ENCODE measurements around the gene ME1. TPM values are rescaled to one million over a fixed set of nuclear protein-coding genes. Genes with fewer than 3 reads are reported as not detected.
"Not testable (repeated sequence)": the region's sequence is repeated elsewhere in the genome, so short reads cannot be mapped to it uniquely, and the experiment has no call there.

The ME1 gene
- total RNA-seq, 1 donor from 2014 or later = 12.8 TPM

DNA sequence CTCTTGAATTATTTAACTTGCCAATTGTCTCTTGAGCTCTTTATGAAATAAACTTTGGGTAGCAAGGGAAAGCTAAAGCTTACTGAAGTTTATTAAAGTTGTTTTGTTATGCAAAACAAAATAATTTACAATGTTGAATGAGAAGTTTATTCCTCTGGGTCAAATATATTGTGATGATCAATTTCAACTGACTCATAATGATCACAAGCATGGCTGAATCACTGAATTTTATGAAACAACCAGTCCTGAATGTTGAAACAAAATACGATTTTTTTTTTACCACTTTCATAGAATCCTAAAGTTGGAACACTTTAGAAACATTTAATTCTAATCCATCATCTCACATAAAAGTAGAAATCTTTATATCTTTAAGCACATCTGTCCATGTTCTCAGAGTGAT is 127.4 kb downstream of the ME1 start:
- intact Hi-C loops (cut with DNase I) = no loop called here
- no peak for TF ChIP-seq POLR2AphosphoS5 (IDR thresholded peaks at IDR 0.05; ENCODE audit: insufficient read depth in 1 of 2, low read depth in 1 of 2)
- TF ChIP-seq, protein P1, sequence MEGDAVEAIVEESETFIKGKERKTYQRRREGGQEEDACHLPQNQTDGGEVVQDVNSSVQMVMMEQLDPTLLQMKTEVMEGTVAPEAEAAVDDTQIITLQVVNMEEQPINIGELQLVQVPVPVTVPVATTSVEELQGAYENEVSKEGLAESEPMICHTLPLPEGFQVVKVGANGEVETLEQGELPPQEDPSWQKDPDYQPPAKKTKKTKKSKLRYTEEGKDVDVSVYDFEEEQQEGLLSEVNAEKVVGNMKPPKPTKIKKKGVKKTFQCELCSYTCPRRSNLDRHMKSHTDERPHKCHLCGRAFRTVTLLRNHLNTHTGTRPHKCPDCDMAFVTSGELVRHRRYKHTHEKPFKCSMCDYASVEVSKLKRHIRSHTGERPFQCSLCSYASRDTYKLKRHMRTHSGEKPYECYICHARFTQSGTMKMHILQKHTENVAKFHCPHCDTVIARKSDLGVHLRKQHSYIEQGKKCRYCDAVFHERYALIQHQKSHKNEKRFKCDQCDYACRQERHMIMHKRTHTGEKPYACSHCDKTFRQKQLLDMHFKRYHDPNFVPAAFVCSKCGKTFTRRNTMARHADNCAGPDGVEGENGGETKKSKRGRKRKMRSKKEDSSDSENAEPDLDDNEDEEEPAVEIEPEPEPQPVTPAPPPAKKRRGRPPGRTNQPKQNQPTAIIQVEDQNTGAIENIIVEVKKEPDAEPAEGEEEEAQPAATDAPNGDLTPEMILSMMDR (IDR thresholded peaks at IDR 0.05) = no peak
- TF ChIP-seq POLR2A (IDR thresholded peaks at IDR 0.05) = no peak
- H3K27me3 ChIP-seq = no peaks in the 10 kb centered on the region
- H3K4me1 ChIP-seq = no peaks in the 10 kb centered on the region
- DNase-seq (ENCODE audit: extremely low spot score in 2 of 2) = no peak
- H3K4me3 ChIP-seq = no peak overlapping the region
- no peak overlapping the region for H3K27ac ChIP-seq
- H3K36me3 ChIP-seq = no peaks in the 10 kb centered on the region
- H3K9me3 ChIP-seq = no peaks in the 10 kb centered on the region

DNA sequence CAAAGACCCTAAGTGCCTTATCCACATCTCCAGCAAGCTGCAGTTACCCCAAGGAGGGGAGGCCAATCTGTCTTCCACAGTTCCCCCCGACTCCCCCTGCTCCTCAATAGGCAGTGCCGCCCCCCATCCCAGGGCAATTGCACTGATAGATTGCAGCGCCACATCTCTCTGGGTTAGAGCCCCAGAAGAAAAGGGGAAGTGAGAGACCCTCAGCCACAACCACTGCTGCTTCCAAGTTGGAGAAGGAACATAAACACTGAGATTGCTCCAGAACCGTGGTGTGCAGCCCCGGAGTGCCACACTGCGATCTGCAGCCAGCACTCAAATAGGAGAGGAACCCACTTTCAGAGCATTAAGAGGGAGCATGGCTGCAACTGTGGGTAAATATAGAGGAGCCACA is 136.2 kb downstream of the ME1 start:
- TF ChIP-seq POLR2AphosphoS5 (IDR thresholded peaks at IDR 0.05; ENCODE audit: insufficient read depth in 1 of 2, low read depth in 1 of 2) (no peak), POLR2A (IDR thresholded peaks at IDR 0.05) (no peak)
- TF ChIP-seq, protein P1 (IDR thresholded peaks at IDR 0.05) = no peak
- Histone ChIP-seq H3K9me3 (no peaks in the 10 kb centered on the region), H3K27me3 (no peaks in the 10 kb centered on the region), H3K4me1 (no peaks in the 10 kb centered on the region), H3K36me3 (no peaks in the 10 kb centered on the region), H3K4me3 (no peak overlapping the region), H3K27ac (no peak overlapping the region)
- DNase-seq (ENCODE audit: extremely low spot score in 2 of 2) = no peak
- intact Hi-C loops (cut with DNase I) = no loop called here

DNA sequence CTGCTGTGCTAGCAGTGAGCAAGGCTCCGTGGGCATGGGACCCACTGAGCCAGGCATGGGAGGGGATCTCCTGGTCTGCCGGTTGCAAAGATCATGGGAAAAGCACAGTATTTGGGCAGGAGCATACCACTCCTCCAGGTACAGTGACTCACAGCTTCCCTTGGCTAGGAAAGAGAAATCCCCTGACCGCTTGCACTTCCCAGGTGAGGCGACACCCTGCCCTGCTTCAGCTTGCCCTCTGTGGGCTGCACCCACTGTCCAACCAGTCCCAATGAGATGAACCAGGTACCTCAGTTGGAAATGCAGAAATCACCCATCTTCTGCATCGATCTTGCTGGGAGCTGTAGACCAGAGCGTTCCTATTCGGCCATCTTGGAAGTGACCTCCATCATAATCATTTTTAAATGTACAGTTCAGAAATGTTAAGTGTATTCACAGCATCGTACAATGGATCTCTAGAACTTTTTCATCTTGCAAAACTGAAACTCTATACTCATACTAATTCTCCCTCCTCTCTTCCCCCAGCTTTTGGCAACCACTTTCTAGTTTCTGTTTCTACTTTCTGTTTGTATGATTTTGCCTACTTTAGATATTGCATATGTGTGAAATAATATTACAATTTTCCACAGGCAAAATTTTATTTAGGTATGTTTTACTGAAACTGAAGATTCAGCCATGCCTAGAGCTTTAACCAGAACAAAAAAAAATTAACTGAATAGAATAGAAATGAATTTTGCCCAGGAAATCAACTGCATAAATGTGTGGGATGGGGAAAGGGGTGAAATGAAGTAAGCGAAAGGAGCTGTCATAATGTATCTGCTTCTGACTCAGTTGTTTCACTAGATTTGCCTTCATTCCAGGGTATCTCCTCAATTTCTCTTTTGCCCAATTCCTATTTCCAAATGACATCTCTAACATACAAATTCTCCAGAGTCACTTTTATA is 137.7 kb downstream of the ME1 start:
- Histone ChIP-seq H3K4me1 (no peaks in the 10 kb centered on the region), H3K27me3 (no peaks in the 10 kb centered on the region), H3K36me3 (no peaks in the 10 kb centered on the region), H3K4me3 (no peak overlapping the region), H3K9me3 (no peaks in the 10 kb centered on the region), H3K27ac (no peak overlapping the region)
- no peak for DNase-seq (ENCODE audit: extremely low spot score in 2 of 2)
- intact Hi-C loops (cut with DNase I) = no loop called here
- TF ChIP-seq POLR2AphosphoS5 (IDR thresholded peaks at IDR 0.05; ENCODE audit: insufficient read depth in 1 of 2, low read depth in 1 of 2) (no peak), POLR2A (IDR thresholded peaks at IDR 0.05) (no peak)
- TF ChIP-seq, protein P1 (IDR thresholded peaks at IDR 0.05) = no peak

DNA sequence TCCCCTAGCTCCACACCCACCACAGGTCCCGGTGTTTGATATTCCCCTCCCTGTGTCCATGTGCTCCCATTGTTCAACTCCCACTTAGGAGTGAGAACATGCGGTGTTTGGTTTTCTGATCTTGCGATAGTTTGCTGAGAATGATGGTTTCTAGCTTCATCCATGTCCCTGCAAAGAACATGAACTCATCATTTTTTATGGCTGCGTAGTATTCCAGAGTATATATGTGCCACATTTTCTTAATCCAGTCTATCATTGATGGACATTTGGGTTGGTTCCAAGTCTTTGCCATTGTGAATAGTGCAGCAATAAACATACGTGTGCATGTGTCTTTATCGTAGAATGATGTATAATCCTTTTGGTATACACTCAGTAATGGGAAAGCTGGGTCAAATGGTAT is 143.6 kb downstream of the ME1 start:
- H3K4me1 ChIP-seq; H3K9me3 ChIP-seq; H3K4me3 ChIP-seq; H3K27me3 ChIP-seq; DNase-seq (ENCODE audit: extremely low spot score in 2 of 2); H3K27ac ChIP-seq; intact Hi-C loops (cut with DNase I); H3K36me3 ChIP-seq: not testable (repeated sequence)

DNA sequence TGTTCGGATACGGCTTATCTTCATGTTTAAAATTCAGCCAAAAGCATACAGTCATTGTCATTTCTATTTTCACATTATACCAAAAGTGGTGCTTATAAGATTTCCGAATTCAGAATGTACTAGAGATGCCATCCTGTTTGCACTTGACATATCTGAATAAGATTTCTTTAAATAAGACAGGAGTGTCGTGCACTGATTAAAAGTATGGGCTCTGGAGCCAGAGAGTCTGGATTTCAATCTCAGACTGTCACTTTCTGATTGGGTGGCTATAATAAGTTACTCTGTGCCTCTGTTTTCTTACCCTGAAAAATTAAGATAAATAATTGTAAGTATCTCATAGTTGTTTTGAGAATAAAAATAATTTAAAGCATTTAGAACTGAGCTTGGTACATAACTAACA is 144.9 kb downstream of the ME1 start:
- Histone ChIP-seq H3K4me3 (no peak overlapping the region), H3K27me3 (no peaks in the 10 kb centered on the region), H3K9me3 (no peaks in the 10 kb centered on the region), H3K27ac (no peak overlapping the region), H3K36me3 (no peaks in the 10 kb centered on the region), H3K4me1 (no peaks in the 10 kb centered on the region)
- TF ChIP-seq POLR2A (IDR thresholded peaks at IDR 0.05) (no peak), POLR2AphosphoS5 (IDR thresholded peaks at IDR 0.05; ENCODE audit: insufficient read depth in 1 of 2, low read depth in 1 of 2) (no peak)
- TF ChIP-seq, protein P1 (IDR thresholded peaks at IDR 0.05) = no peak
- intact Hi-C loops (cut with DNase I) = no loop called here
- DNase-seq (ENCODE audit: extremely low spot score in 2 of 2) = no peak

All from vagina (tissue), 2 donors.